ENCODE data around the gene RNFT2.

DNA sequence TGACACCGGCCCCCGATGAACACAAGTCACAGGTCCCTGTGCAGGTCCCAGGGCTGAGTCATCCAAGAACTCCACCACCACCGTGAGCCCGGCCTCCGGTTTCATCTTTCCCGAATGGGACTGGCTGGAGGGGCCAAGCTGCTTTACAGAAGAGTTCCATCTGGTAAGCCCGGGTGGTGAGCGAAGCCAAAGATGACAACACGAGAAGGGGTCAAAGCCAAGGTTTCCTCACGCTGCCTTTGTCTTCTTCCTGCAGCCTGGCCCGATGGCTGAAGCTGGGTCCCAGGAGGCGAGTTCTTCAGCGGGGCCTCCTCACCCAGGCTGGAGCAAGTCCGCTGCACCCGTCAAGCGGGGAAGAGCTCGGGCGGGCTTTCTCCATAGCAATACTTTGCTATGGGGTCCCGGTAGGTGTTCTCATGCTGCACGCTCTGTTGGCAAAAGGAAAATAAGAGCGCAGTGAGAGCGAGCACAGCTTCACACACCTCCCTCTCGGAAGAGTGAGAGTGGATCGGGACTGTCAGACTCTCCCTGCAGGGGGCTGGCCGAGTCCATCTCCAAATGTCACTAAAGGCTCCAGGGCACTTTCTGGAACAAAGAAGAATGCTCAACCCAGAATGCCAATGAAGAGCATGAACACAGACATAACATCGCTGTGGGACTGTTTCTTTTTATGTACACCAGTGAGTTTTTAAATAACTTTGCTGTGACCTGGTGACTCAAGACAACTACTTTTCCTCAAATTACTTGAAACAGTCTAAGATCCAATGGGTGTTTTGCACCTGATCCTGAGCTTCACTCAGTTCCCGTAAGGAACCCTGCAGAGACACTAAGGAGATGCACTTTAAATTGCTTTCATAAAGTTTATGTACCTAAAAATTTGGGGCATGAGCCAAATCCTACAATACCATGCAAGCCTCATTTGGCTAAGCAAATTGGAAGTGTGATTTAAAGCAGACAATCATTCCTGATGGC is 20.4 kb upstream of the RNFT2 start:
- TF ChIP-seq, protein P1, sequence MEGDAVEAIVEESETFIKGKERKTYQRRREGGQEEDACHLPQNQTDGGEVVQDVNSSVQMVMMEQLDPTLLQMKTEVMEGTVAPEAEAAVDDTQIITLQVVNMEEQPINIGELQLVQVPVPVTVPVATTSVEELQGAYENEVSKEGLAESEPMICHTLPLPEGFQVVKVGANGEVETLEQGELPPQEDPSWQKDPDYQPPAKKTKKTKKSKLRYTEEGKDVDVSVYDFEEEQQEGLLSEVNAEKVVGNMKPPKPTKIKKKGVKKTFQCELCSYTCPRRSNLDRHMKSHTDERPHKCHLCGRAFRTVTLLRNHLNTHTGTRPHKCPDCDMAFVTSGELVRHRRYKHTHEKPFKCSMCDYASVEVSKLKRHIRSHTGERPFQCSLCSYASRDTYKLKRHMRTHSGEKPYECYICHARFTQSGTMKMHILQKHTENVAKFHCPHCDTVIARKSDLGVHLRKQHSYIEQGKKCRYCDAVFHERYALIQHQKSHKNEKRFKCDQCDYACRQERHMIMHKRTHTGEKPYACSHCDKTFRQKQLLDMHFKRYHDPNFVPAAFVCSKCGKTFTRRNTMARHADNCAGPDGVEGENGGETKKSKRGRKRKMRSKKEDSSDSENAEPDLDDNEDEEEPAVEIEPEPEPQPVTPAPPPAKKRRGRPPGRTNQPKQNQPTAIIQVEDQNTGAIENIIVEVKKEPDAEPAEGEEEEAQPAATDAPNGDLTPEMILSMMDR (optimal IDR thresholded peaks at IDR 0.05 in 1 of 3, IDR thresholded peaks at IDR 0.05 in 1 of 3, conservative IDR thresholded peaks at IDR 0.05 in 1 of 3; ENCODE audit: extremely low read depth in 1 of 3, insufficient read depth in 2 of 3, low read length in 3 of 3), result no peak
- no peak for TF ChIP-seq EZH2 (IDR thresholded peaks at IDR 0.05; ENCODE audit: low read length)

Data from keratinocyte (primary cell).